Measurements from ENCODE around the gene ASTN2.

DNA sequence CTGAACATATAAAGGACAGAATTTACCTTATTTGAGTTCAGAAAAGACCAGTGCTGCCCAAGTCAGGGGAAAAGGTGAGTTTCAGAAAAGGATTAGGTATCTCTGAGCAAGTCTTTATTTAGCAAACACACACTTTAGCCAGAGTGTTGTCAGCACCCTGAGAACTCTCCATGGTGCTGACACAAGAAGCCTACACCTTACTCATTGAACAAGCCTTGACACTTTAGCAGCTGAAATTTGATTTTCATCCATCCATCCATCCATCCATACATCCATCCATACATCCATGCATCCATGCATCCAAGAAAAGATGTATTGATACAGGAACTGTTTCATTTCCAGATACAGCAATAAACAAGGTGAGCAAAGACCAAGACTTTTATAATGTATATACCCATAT lies 416.6 kb downstream of the ASTN2 start:
- TF ChIP-seq POLR2AphosphoS5 (IDR thresholded peaks at IDR 0.05), result no peak
- TF ChIP-seq, protein P1, sequence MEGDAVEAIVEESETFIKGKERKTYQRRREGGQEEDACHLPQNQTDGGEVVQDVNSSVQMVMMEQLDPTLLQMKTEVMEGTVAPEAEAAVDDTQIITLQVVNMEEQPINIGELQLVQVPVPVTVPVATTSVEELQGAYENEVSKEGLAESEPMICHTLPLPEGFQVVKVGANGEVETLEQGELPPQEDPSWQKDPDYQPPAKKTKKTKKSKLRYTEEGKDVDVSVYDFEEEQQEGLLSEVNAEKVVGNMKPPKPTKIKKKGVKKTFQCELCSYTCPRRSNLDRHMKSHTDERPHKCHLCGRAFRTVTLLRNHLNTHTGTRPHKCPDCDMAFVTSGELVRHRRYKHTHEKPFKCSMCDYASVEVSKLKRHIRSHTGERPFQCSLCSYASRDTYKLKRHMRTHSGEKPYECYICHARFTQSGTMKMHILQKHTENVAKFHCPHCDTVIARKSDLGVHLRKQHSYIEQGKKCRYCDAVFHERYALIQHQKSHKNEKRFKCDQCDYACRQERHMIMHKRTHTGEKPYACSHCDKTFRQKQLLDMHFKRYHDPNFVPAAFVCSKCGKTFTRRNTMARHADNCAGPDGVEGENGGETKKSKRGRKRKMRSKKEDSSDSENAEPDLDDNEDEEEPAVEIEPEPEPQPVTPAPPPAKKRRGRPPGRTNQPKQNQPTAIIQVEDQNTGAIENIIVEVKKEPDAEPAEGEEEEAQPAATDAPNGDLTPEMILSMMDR (IDR thresholded peaks at IDR 0.05 in 8 of 11, conservative IDR thresholded peaks at IDR 0.05 in 3 of 11), result no peak

Measured in spleen (tissue), 7 donors.